ENCODE measurements around the gene MINDY4.

- TF ChIP-seq CTCF (IDR thresholded peaks at IDR 0.05; ENCODE audit: low read depth, low read length, poor library complexity, severe bottlenecking) (no peak), EZH2phosphoT487 (IDR thresholded peaks at IDR 0.05; ENCODE audit: borderline replicate concordance, low read length) (no peak)
These were observed 109.7 kb downstream of the MINDY4 start for GRCh38 chr7:30880941-30881340.
